Esophagus squamous epithelium (tissue), 5 donors: Measurements from ENCODE around the gene ETS1. TPM values are rescaled to one million over a fixed set of nuclear protein-coding genes. Genes with fewer than 3 reads are reported as not detected.

Source experiments
- DNase-seq: peaks from one replicate; lab custom pipeline; 2025; lab: John Stamatoyannopoulos, UW
- H3K27ac ChIP-seq, 4 donors: fragments of 200-600 bp; sonication (generic); one replicate each; pipeline ENCODE4 v1.5.1; 2016 to 2019; ENCODE audit warnings: mild to moderate bottlenecking in 1 of 4
- H3K27me3 ChIP-seq, 4 donors: fragments of 200-600 bp; sonication (generic); 1 replicate in 3 of 4; 2 replicates in 1 of 4; pipeline versions ENCODE4 v1.5.1 to v1.6.0; 2017 to 2021; ENCODE audit warnings: antibody characterized with exemption in 1 of 4
- H3K36me3 ChIP-seq, 3 donors: fragments of 200-600 bp; sonication (generic); one replicate each; pipeline ENCODE4 v1.5.1; 2016 to 2019
- H3K4me1 ChIP-seq, 3 donors: fragments of 200-600 bp; sonication (generic); one replicate each; pipeline ENCODE4 v1.5.1; 2017 to 2019
- H3K4me3 ChIP-seq, 4 donors: fragments of 200-600 bp; sonication (generic); 1 replicate in 3 of 4; 2 replicates in 1 of 4; pipeline ENCODE4 v1.5.1; 2016 to 2019; ENCODE audit warnings: mild to moderate bottlenecking in 2 of 4, moderate library complexity in 1 of 4
- H3K9me3 ChIP-seq, 3 donors: fragments of 200-600 bp; sonication (generic); one replicate each; pipeline ENCODE4 v1.5.1; 2016 to 2019
- CTCF ChIP-seq, 6 experiments: fragments of 450-650 bp in 4 of 6; fragments of 200-600 bp in 2 of 6; sonication (generic) in 2 of 6; IDR thresholded peaks; one replicate each; pipeline ENCODE4 v1.5.1; 2016 to 2019; ENCODE audit warnings: antibody characterized with exemption in 6 of 6, mild to moderate bottlenecking in 4 of 6, moderate library complexity in 4 of 6
- POLR2A ChIP-seq, 4 donors: fragments of 450-650 bp; IDR thresholded peaks; one replicate each; pipeline ENCODE4 v1.6.1; 2017; ENCODE audit warnings: antibody characterized with exemption in 4 of 4, mild to moderate bottlenecking in 4 of 4, moderate library complexity in 3 of 4
- WGBS, 2 donors: methylation state at CpG; one replicate each; pipeline ENCODE4 v1.1.5; 2018; 5-methylcytosine and 5-hydroxymethylcytosine counted together
- intact Hi-C: fragments of 100-400 bp; cut with DNase I; formaldehyde crosslinking; loops from one replicate; pipeline ENCODE4 v1.15.0; 2022
- total RNA-seq, 4 donors: library from RNA; depleted of rRNA; stranded (reverse); fragments of >200 nt; gene quantifications; one replicate each; pipeline ENCODE4 v1.1.0, GENCODE V29; 2016
- donor health status: DM: yes; HTN: yes; CAD: no.

The ETS1 gene
- total RNA-seq, 4 donors from 2014 or later, result 3.4 to 37.0 (median 16.4) TPM

- Histone ChIP-seq H3K9me3 (no peaks in the 10 kb centered on the region), H3K27ac (no peak overlapping the region), H3K4me3 (no peak overlapping the region), H3K27me3 (peaks cover 0 to 63% (median 0%) of the 10 kb centered on the region in 4 donors), H3K4me1 (no peaks in the 10 kb centered on the region), H3K36me3 (no peaks in the 10 kb centered on the region)
- WGBS, 2 donors, result 74 to 77% methylated on average over 4 of the region's 4 CpGs
- TF ChIP-seq CTCF (IDR thresholded peaks at IDR 0.05), result no peak
- TF ChIP-seq POLR2A (IDR thresholded peaks at IDR 0.05), result no peak
- no peak for DNase-seq
- intact Hi-C loops, result no loop called here
Measured at GRCh38 chr11:128590587-128590986, 3.2 kb upstream of the ETS1 start.

GRCh38 chr11:128589998-128590397, 2.6 kb upstream of the ETS1 start:
- no peak overlapping the region for H3K27ac ChIP-seq
- DNase-seq, result no peak
- intact Hi-C loops, result no loop called here
- TF ChIP-seq CTCF (IDR thresholded peaks at IDR 0.05), result no peak
- TF ChIP-seq POLR2A (IDR thresholded peaks at IDR 0.05), result no peak
- H3K36me3 ChIP-seq, result no peaks in the 10 kb centered on the region
- WGBS, 2 donors, result 75 to 84% methylated on average over 1 of the region's 1 CpG
- no peak overlapping the region for H3K4me3 ChIP-seq
- peaks cover 0 to 68% (median 0%) of the 10 kb centered on the region in 4 donors for H3K27me3 ChIP-seq
- no peaks in the 10 kb centered on the region for H3K4me1 ChIP-seq
- no peaks in the 10 kb centered on the region for H3K9me3 ChIP-seq

GRCh38 chr11:128588093-128588492, 735 bp upstream of the ETS1 start:
- no peak for TF ChIP-seq CTCF (IDR thresholded peaks at IDR 0.05)
- no peak for TF ChIP-seq POLR2A (IDR thresholded peaks at IDR 0.05)
- Histone ChIP-seq H3K27me3 (peaks cover 0 to 69% (median 2%) of the 10 kb centered on the region in 4 donors), H3K9me3 (no peaks in the 10 kb centered on the region), H3K27ac (no peak overlapping the region), H3K36me3 (no peaks in the 10 kb centered on the region), H3K4me1 (no peaks in the 10 kb centered on the region), H3K4me3 (no peak overlapping the region)
- no peak for DNase-seq
- intact Hi-C loops, result no loop called here
- 69 to 71% methylated on average over 1 of the region's 1 CpG for WGBS, 2 donors

- intact Hi-C loops, result no loop called here
- H3K27ac ChIP-seq, result peak overlapping the region in 1 of 4 donors; percentile 7
- no peaks in the 10 kb centered on the region for H3K4me1 ChIP-seq
- whole genome bisulfite sequencing, 2 donors, result 70 to 72% methylated on average over 7 of the region's 7 CpGs
- TF ChIP-seq POLR2A (IDR thresholded peaks at IDR 0.05) (no peak), CTCF (IDR thresholded peaks at IDR 0.05) (no peak)
- H3K4me3 ChIP-seq, result peak overlapping the region in 2 of 4 donors; percentile 5 to 40
- no peak for DNase-seq
- no peaks in the 10 kb centered on the region for H3K36me3 ChIP-seq
- H3K9me3 ChIP-seq, result no peaks in the 10 kb centered on the region
- H3K27me3 ChIP-seq, result peaks cover 0 to 56% (median 2%) of the 10 kb centered on the region in 4 donors
Measured at GRCh38 chr11:128586689-128587088, 669 bp downstream of the ETS1 start.

GRCh38 chr11:128585498-128586238, 1.7 kb downstream of the ETS1 start:
- peak overlapping the region in 3 of 4 donors; percentile 2 to 40 (median 11) for H3K4me3 ChIP-seq
- no peak for DNase-seq
- no peaks in the 10 kb centered on the region for H3K9me3 ChIP-seq
- WGBS, 2 donors, result 29 to 47% methylated on average over 14 of the region's 14 CpGs
- TF ChIP-seq CTCF (IDR thresholded peaks at IDR 0.05) (no peak), POLR2A (IDR thresholded peaks at IDR 0.05) (no peak)
- H3K4me1 ChIP-seq, result no peaks in the 10 kb centered on the region
- intact Hi-C loops, result no loop called here
- peak overlapping the region in 3 of 4 donors; percentile 32 to 48 (median 47) for H3K27ac ChIP-seq
- no peaks in the 10 kb centered on the region for H3K36me3 ChIP-seq
- H3K27me3 ChIP-seq, result peaks cover 0 to 53% (median 2%) of the 10 kb centered on the region in 4 donors
